Smooth muscle cell (in vitro differentiated cells): ENCODE measurements around the gene EIF3I. TPM values are rescaled to one million over a fixed set of nuclear protein-coding genes. Genes with fewer than 3 reads are reported as not detected.

Source experiments
- DNase-seq: peaks from one replicate; lab custom pipeline; 2025; ENCODE audit not compliant: unreplicated experiment; lab: John Stamatoyannopoulos, UW
- H2AFZ ChIP-seq: fragments of 200-600 bp; sonication (generic); 2 replicates; pipeline ENCODE4 v1.6.0; 2016; ENCODE audit warnings: antibody characterized with exemption, low read depth, mild to moderate bottlenecking
- H3F3A ChIP-seq: fragments of 200-600 bp; sonication (generic); 2 replicates; pipeline ENCODE4 v1.6.0; 2017; ENCODE audit warnings: antibody characterized with exemption, low read depth
- H3K27ac ChIP-seq: fragments of 200-600 bp; sonication (generic); 2 replicates; pipeline ENCODE4 v1.5.1; 2016; ENCODE audit warnings: low read depth, mild to moderate bottlenecking
- H3K27me3 ChIP-seq: fragments of 200-600 bp; sonication (generic); 2 replicates; pipeline ENCODE4 v1.6.1; 2016; ENCODE audit warnings: low read depth, mild to moderate bottlenecking
- H3K36me3 ChIP-seq: fragments of 200-600 bp; sonication (generic); 2 replicates; pipeline ENCODE4 v1.5.1; 2016; ENCODE audit warnings: low read depth
- H3K4me1 ChIP-seq: fragments of 200-600 bp; sonication (generic); 2 replicates; pipeline ENCODE4 v1.5.1; 2016; ENCODE audit warnings: low read depth
- H3K4me2 ChIP-seq: fragments of 200-600 bp; sonication (generic); 2 replicates; pipeline ENCODE4 v1.6.0; 2016; ENCODE audit warnings: mild to moderate bottlenecking
- H3K4me3 ChIP-seq: fragments of 200-600 bp; sonication (generic); 2 replicates; pipeline ENCODE4 v1.5.1; 2016; ENCODE audit warnings: mild to moderate bottlenecking
- H3K79me2 ChIP-seq: fragments of 200-600 bp; sonication (generic); 2 replicates; pipeline ENCODE4 v1.6.0; 2016; ENCODE audit warnings: low read depth, mild to moderate bottlenecking
- H3K9ac ChIP-seq: fragments of 200-600 bp; sonication (generic); 2 replicates; pipeline ENCODE4 v1.6.0; 2016; ENCODE audit warnings: low read depth
- H3K9me3 ChIP-seq: fragments of 200-600 bp; sonication (generic); replicated peaks from 2 replicates; pipeline ENCODE4 v1.5.1; 2016; ENCODE audit warnings: low read depth
- H4K20me1 ChIP-seq: fragments of 200-600 bp; sonication (generic); 2 replicates; pipeline ENCODE4 v1.6.0; 2016; ENCODE audit warnings: low read depth
- CTCF ChIP-seq: fragments of 200-600 bp; sonication (generic); IDR thresholded peaks from 2 replicates; pipeline ENCODE4 v1.5.1; 2017; ENCODE audit warnings: borderline replicate concordance, mild to moderate bottlenecking, antibody characterized with exemption; ENCODE audit not compliant: insufficient read depth, poor library complexity, severe bottlenecking
- WGBS: methylation state at CpG from one replicate; pipeline ENCODE4 v1.1.7; 2016; ENCODE audit warnings: low lambda C conversion rate; 5-methylcytosine and 5-hydroxymethylcytosine counted together
- polyA plus RNA-seq: library from polyadenylated mRNA; unstranded; fragments of >200 nt; fragmentation: Nextera tagmentation; extraction: Ambion mirVana; gene quantifications from 2 replicates; pipeline ENCODE4 v1.2.1, GENCODE V29; 2016
- total RNA-seq: library from RNA; depleted of rRNA; stranded (reverse); fragments of >200 nt; gene quantifications from 2 replicates; pipeline ENCODE4 v1.2.3, GENCODE V29; 2014

Gene EIF3I
- total and polyA plus RNA-seq, 2 experiments from 2014 or later: 240 to 250 TPM

DNA sequence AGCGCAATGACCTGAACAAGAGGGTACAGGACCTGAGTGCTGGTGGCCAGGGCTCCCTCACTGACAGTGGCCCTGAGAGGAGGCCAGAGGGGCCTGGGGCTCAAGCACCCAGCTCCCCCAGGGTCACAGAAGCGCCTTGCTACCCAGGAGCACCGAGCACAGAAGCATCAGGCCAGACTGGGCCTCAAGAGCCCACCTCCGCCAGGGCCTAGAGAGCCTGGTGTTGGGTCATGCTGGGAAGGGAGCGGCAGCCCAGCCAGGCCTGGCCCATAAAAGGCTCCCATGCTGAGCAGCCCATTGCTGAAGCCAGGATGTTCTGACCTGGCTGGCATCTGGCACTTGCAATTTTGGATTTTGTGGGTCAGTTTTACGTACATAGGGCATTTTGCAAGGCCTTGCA lies 27.2 kb upstream of the EIF3I start:
- Histone ChIP-seq H3K27me3 (no peaks in the 10 kb centered on the region), H3K27ac (no peak overlapping the region), H3K4me1 (peaks cover 11% of the 10 kb centered on the region), H3K36me3 (peaks cover 9% of the 10 kb centered on the region), H3K9ac (no peak overlapping the region), H3F3A (peaks cover 33% of the 10 kb centered on the region), H3K4me2 (no peak overlapping the region), H2AFZ (no peak overlapping the region), H3K79me2 (no peaks in the 10 kb centered on the region), H3K4me3 (no peak overlapping the region), H3K9me3 (no peaks in the 10 kb centered on the region), H4K20me1 (peaks cover 27% of the 10 kb centered on the region)
- DNase-seq: no peak
- WGBS: 95% methylated on average over 6 of the region's 6 CpGs
- no peak for TF ChIP-seq CTCF

DNA sequence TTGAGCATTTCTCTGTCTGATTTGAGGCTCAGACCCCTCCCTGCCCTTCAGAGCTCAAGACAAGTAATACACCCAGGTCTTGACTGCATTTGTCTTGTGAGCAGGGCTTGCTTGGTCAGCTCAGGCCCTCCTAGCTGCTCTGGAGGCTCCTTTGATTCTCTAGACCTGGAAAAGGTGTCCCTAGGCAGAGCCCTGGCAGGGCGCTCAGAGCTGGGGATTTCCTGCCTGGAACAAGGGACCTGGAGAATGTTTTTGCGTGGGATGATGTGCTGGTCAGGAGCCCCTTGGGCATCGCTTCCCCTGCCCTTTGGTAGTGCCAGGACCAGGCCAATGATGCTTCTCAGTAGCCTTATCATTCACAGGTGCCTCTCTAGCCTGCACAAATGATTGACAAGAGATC lies 26.7 kb upstream of the EIF3I start:
- no peak overlapping the region for H3K9ac ChIP-seq
- H3K79me2 ChIP-seq: no peaks in the 10 kb centered on the region
- H3K4me2 ChIP-seq: no peak overlapping the region
- H3F3A ChIP-seq: peaks cover 37% of the 10 kb centered on the region
- H4K20me1 ChIP-seq: peaks cover 27% of the 10 kb centered on the region
- peaks cover 13% of the 10 kb centered on the region for H3K4me1 ChIP-seq
- 97% methylated on average over 3 of the region's 3 CpGs for WGBS
- H3K27ac ChIP-seq: no peak overlapping the region
- no peaks in the 10 kb centered on the region for H3K27me3 ChIP-seq
- no peak for DNase-seq
- TF ChIP-seq CTCF: no peak
- no peak overlapping the region for H3K4me3 ChIP-seq
- H3K36me3 ChIP-seq: peaks cover 9% of the 10 kb centered on the region
- no peak overlapping the region for H2AFZ ChIP-seq
- no peaks in the 10 kb centered on the region for H3K9me3 ChIP-seq

- no peaks in the 10 kb centered on the region for H3K9me3 ChIP-seq
- DNase-seq: no peak
- H3K27ac ChIP-seq: peak overlapping the region; percentile 19
Measured at GRCh38 chr1:32195972-32196823, 26.0 kb upstream of the EIF3I start.

More at GRCh38 chr1:32195972-32196823, 26.0 kb upstream of the EIF3I start:
- Histone ChIP-seq H2AFZ (no peak overlapping the region), H3K4me1 (peaks cover 13% of the 10 kb centered on the region), H4K20me1 (peaks cover 25% of the 10 kb centered on the region), H3K79me2 (no peaks in the 10 kb centered on the region), H3K4me2 (no peak overlapping the region), H3F3A (peaks cover 37% of the 10 kb centered on the region), H3K27me3 (no peaks in the 10 kb centered on the region), H3K4me3 (no peak overlapping the region), H3K36me3 (peaks cover 9% of the 10 kb centered on the region), H3K9ac (no peak overlapping the region)
- no peak for TF ChIP-seq CTCF
